ENCODE results near the gene HSPB7.

Gene HSPB7

DNA sequence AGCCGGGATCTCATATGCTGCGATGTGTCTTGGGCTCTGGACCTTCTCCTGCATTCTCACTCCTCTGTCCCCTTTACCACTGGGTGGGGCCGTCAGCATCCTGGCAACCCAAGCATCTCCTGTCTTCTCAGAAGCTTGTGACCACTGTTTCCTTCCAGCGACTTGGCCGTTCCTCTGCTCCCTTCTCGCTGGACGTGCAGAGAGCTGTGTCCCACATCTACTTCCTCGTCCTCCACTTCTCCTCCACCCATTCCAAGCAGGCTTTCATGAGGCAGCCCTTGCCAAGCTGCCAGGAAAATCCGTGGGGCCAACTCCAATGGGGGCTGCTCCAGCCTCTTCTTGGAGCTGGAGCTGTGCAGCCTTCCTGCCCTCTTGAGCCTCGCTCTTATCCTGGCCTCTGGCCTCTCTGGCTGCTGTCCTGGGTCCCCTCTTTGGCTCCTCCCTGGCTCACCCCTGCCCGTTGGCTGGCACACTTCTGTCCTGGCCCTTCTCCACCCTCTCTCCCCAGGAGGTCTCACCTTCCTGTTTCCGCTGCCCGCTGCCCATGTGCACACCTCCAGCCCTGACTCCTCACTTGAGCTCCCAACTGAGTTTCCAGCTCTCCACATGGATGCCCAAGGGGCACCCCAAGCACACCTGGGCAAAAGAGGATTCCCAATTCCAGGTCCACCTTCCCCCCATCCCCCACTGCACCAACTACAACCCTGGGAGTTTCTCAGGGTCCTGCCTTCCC lies 46.9 kb upstream of the HSPB7 start:
- Histone ChIP-seq H3K4me1 (ENCODE audit: control insufficient read depth, insufficient read depth, low read length) (no peaks in the 10 kb centered on the region), H3K27ac (ENCODE audit: extremely low read depth, low read depth, low read length) (no peak overlapping the region), H3K36me3 (ENCODE audit: control insufficient read depth in 2 of 2, insufficient read depth in 1 of 2, low read length in 2 of 2) (no peaks in the 10 kb centered on the region), H3K9me3 (ENCODE audit: control insufficient read depth, insufficient read depth, low read depth, low read length) (no peaks in the 10 kb centered on the region), H3K4me3 (ENCODE audit: low read depth, low read length) (no peak overlapping the region)
- ChIA-PET CTCF (interaction anchor here (0.7 to 1.4 kb wide), 3 partner anchors 9 to 55 kb away, joined by 3 to 8 read pairs (median 4); no protein-coding TSS in a partner anchor), POLR2A (no interaction called here)
- no peak for TF ChIP-seq GLIS2 (tag by site-specific recombination; IDR thresholded peaks at IDR 0.05)
- no peak for TF ChIP-seq YY1 (tag by site-specific recombination; IDR thresholded peaks at IDR 0.05)
- 0 out of 2 replicates have a peak, but pooled peaks have one; percentile 26 for TF ChIP-seq ZNF600 (tag by site-specific recombination; IDR thresholded peaks at IDR 0.05)
- TF ChIP-seq CTCF (tag by site-specific recombination; IDR thresholded peaks at IDR 0.05) = 0 out of 2 replicates have a peak, but pooled peaks have one; percentile 13
- TF ChIP-seq GFI1B (tag by site-specific recombination; IDR thresholded peaks at IDR 0.05) = no peak
- TF ChIP-seq ZNF335 (tag by site-specific recombination; conservative IDR thresholded peaks at IDR 0.05) = peak; percentile 41; the same call in 1 of the 2 replicates
- TF ChIP-seq ZNF341 (tag by site-specific recombination; IDR thresholded peaks at IDR 0.05; ENCODE audit: low read depth) = no peak
- TF ChIP-seq, protein P1, sequence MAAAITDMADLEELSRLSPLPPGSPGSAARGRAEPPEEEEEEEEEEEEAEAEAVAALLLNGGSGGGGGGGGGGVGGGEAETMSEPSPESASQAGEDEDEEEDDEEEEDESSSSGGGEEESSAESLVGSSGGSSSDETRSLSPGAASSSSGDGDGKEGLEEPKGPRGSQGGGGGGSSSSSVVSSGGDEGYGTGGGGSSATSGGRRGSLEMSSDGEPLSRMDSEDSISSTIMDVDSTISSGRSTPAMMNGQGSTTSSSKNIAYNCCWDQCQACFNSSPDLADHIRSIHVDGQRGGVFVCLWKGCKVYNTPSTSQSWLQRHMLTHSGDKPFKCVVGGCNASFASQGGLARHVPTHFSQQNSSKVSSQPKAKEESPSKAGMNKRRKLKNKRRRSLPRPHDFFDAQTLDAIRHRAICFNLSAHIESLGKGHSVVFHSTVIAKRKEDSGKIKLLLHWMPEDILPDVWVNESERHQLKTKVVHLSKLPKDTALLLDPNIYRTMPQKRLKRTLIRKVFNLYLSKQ (tag by site-specific recombination; IDR thresholded peaks at IDR 0.05; ENCODE audit: borderline replicate concordance) = no peak

DNA sequence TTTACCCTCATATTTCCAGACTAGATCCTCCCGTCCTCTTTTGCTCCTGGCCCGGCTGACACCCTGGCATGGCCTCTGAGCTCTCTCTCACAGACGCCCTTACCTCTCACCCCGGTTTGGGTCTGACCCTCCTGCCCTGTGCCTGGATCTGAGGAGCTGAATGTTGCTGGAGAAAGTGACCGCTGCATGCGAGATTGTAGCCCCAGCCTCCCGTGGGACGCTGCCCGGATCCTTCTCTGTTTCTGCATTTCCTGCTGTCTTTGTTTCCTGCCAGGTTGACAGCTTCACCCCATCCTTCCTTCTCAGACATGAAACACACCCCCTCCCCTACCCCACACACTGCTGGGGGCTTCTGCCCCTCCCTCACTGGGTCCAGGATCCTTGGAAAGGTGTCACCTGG lies 46.1 kb upstream of the HSPB7 start:
- Histone ChIP-seq H3K36me3 (ENCODE audit: control insufficient read depth in 2 of 2, insufficient read depth in 1 of 2, low read length in 2 of 2) (no peaks in the 10 kb centered on the region), H3K9me3 (ENCODE audit: control insufficient read depth, insufficient read depth, low read depth, low read length) (no peaks in the 10 kb centered on the region), H3K4me3 (ENCODE audit: low read depth, low read length) (no peak overlapping the region), H3K27ac (ENCODE audit: extremely low read depth, low read depth, low read length) (no peak overlapping the region), H3K4me1 (ENCODE audit: control insufficient read depth, insufficient read depth, low read length) (no peaks in the 10 kb centered on the region)
- TF ChIP-seq BCL11A (tag by site-specific recombination; IDR thresholded peaks at IDR 0.05; ENCODE audit: low read depth) = no peak
- no peak for TF ChIP-seq SP7 (tag by site-specific recombination; IDR thresholded peaks at IDR 0.05)
- TF ChIP-seq FEZF1 (tag by site-specific recombination; IDR thresholded peaks at IDR 0.05) = no peak
- TF ChIP-seq ZNF791 (tag by site-specific recombination; IDR thresholded peaks at IDR 0.05) = no peak
- no peak for TF ChIP-seq ZBTB10 (tag by site-specific recombination; IDR thresholded peaks at IDR 0.05)
- no peak for TF ChIP-seq ZNF292 (tag by site-specific recombination; IDR thresholded peaks at IDR 0.05; ENCODE audit: borderline replicate concordance, low read depth)
- no peak for TF ChIP-seq KLF9 (tag by site-specific recombination; IDR thresholded peaks at IDR 0.05; ENCODE audit: low read depth)
- no peak for TF ChIP-seq KLF8 (tag by site-specific recombination; IDR thresholded peaks at IDR 0.05)
- no peak for TF ChIP-seq ZNF792 (tag by site-specific recombination; IDR thresholded peaks at IDR 0.05)
- TF ChIP-seq ZNF76 (tag by site-specific recombination; IDR thresholded peaks at IDR 0.05; ENCODE audit: borderline replicate concordance, low read depth) = no peak
- TF ChIP-seq ZNF501 (tag by site-specific recombination; IDR thresholded peaks at IDR 0.05) = no peak
- no peak for TF ChIP-seq OSR2 (tag by site-specific recombination; IDR thresholded peaks at IDR 0.05)
- TF ChIP-seq ZNF214 (tag by site-specific recombination; IDR thresholded peaks at IDR 0.05; ENCODE audit: borderline replicate concordance) = no peak
- no peak for TF ChIP-seq ZNF677 (tag by site-specific recombination; IDR thresholded peaks at IDR 0.05)
- no peak for TF ChIP-seq ZNF521 (tag by site-specific recombination; IDR thresholded peaks at IDR 0.05)
- no peak for TF ChIP-seq ZNF514 (tag by site-specific recombination; IDR thresholded peaks at IDR 0.05)
- TF ChIP-seq ZSCAN30 (tag by site-specific recombination; IDR thresholded peaks at IDR 0.05) = no peak
- CTCF ChIA-PET = interaction anchor here (1.1 to 1.4 kb wide), 2 partner anchors 8 to 54 kb away, joined by 4 to 8 read pairs; no protein-coding TSS in a partner anchor
- POLR2A ChIA-PET = no interaction called here

All from HEK293 (cell line).